Neutrophil (primary cell): ENCODE measurements around the gene P3H3.
A peak's percentile ranks its signal among the peaks of the same experiment; 100 is the strongest.

Experiments
- H3K27ac ChIP-seq: fragments of 200-600 bp; sonication (generic); 2 replicates; pipeline ENCODE4 v1.5.1; 2016; ENCODE audit warnings: mild to moderate bottlenecking, moderate library complexity
- H3K27me3 ChIP-seq: fragments of 200-600 bp; sonication (generic); 2 replicates; pipeline ENCODE4 v1.6.0; 2016; ENCODE audit warnings: mild to moderate bottlenecking
- H3K36me3 ChIP-seq: fragments of 200-600 bp; sonication (generic); 2 replicates; pipeline ENCODE4 v1.5.1; 2017
- H3K4me1 ChIP-seq, 2 experiments: fragments of 200-600 bp in 1 of 2; sonication (generic) in 1 of 2; 1 replicate in 1 of 2; 2 replicates in 1 of 2; pipeline versions ENCODE4 v1.5.1 to v1.6.1; 2013 to 2016; ENCODE audit warnings: low read depth in 1 of 2, low read length in 1 of 2, mild to moderate bottlenecking in 1 of 2, moderate library complexity in 1 of 2; ENCODE audit not compliant: control insufficient read depth in 1 of 2, insufficient read depth in 1 of 2
- H3K4me3 ChIP-seq, 2 experiments: fragments of 200-600 bp in 1 of 2; sonication (generic) in 1 of 2; 1 replicate in 1 of 2; 2 replicates in 1 of 2; pipeline ENCODE4 v1.5.1; 2013 to 2016; ENCODE audit warnings: low read depth in 1 of 2, low read length in 1 of 2, mild to moderate bottlenecking in 1 of 2, moderate library complexity in 1 of 2
- H3K9me3 ChIP-seq: fragments of 200-600 bp; sonication (generic); 2 replicates; pipeline ENCODE4 v1.5.1; 2016
- TF ChIP-seq, protein P1 (sequence below): fragments of 200-600 bp; sonication (generic); IDR thresholded peaks from 2 replicates; pipeline ENCODE4 v1.5.1; 2016; ENCODE audit warnings: antibody characterized with exemption

P3H3 gene

DNA sequence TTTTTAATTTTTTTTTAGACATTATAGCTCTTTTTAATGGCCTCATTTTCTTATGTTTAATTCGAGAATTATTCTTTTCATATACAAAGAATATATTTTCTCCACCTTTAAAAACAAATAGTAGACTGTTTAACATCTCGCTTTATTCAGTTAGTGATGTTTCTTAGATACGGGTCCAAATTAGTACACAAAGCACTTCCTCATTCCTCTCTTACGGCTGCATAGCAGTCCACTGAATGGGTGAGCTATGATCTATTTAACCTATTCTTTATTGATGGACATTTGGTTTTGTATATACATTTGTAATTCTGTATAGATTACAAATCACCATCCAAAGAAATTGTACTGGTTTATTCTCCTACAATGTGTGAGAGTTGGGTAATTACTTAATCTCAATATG, 14.8 kb upstream of the P3H3 start:
- H3K27ac ChIP-seq = no peak overlapping the region
- H3K4me3 ChIP-seq = no peak overlapping the region
- H3K4me1 ChIP-seq = peaks cover 12 to 13% of the 10 kb centered on the region in 2 experiments
- H3K36me3 ChIP-seq = no peaks in the 10 kb centered on the region
- no peaks in the 10 kb centered on the region for H3K9me3 ChIP-seq
- TF ChIP-seq, protein P1, sequence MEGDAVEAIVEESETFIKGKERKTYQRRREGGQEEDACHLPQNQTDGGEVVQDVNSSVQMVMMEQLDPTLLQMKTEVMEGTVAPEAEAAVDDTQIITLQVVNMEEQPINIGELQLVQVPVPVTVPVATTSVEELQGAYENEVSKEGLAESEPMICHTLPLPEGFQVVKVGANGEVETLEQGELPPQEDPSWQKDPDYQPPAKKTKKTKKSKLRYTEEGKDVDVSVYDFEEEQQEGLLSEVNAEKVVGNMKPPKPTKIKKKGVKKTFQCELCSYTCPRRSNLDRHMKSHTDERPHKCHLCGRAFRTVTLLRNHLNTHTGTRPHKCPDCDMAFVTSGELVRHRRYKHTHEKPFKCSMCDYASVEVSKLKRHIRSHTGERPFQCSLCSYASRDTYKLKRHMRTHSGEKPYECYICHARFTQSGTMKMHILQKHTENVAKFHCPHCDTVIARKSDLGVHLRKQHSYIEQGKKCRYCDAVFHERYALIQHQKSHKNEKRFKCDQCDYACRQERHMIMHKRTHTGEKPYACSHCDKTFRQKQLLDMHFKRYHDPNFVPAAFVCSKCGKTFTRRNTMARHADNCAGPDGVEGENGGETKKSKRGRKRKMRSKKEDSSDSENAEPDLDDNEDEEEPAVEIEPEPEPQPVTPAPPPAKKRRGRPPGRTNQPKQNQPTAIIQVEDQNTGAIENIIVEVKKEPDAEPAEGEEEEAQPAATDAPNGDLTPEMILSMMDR = no peak
- no peaks in the 10 kb centered on the region for H3K27me3 ChIP-seq

DNA sequence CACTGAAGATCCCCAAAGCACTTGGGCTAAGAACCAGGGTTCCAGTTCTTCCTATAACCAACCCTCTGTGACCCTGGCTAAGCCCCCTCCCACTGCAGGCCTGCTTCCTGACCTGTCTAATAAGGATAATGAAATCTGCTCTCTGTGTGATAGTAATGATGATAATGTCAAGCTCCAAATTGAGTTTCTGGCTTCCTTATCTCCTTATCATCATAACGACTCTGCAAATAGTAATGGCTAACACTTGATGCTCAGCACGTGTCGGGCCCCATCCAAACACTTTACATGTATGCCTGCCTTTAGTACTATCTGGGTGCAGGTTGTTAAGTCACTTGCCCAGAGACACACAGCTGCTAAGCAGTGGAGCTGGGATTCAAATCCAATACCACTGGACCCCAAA, 11.6 kb upstream of the P3H3 start:
- TF ChIP-seq, protein P1 = no peak
- peaks cover 6% of the 10 kb centered on the region for H3K27me3 ChIP-seq
- no peak overlapping the region for H3K4me3 ChIP-seq
- no peaks in the 10 kb centered on the region for H3K36me3 ChIP-seq
- peaks cover 18 to 21% of the 10 kb centered on the region in 2 experiments for H3K4me1 ChIP-seq
- H3K27ac ChIP-seq = peak overlapping the region; percentile 56
- H3K9me3 ChIP-seq = no peaks in the 10 kb centered on the region

DNA sequence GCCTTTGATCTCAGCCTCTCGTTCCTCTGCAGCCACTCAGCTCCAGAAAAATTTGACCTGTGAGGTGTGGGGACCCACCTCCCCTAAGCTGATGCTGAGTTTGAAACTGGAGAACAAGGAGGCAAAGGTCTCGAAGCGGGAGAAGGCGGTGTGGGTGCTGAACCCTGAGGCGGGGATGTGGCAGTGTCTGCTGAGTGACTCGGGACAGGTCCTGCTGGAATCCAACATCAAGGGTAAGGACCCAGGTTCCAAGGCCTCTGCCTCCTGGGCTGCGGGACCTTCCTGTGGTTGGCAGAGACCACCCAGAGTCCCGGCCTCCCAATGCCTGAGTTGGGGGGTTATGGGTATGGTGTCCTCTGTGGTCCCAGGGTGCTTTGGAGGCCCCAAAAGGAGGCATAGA, 11.1 kb upstream of the P3H3 start:
- peak overlapping the region; percentile 56 for H3K27ac ChIP-seq
- TF ChIP-seq, protein P1 = no peak
- H3K9me3 ChIP-seq = no peaks in the 10 kb centered on the region
- peaks cover 22 to 26% of the 10 kb centered on the region in 2 experiments for H3K4me1 ChIP-seq
- H3K36me3 ChIP-seq = no peaks in the 10 kb centered on the region
- no peak overlapping the region for H3K4me3 ChIP-seq
- H3K27me3 ChIP-seq = peaks cover 11% of the 10 kb centered on the region

DNA sequence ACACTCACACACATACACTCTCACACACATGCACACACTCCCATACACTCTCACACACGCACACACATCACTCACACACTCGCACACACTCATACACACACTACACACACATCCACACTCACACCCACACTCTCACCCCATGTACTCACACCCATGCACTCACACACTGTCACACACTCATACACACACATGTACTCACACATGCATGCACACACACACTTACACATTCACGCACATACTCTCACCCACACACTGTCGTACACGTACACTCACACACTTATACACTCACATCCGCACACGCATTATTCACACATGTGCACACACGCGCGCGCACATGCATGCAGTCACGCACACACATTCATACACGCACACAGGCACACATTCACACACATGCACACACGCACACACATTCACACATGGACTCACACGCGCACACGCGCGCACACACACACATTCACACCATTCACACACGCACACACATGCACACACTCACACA, 10.5 kb upstream of the P3H3 start:
- no peak overlapping the region for H3K27ac ChIP-seq
- TF ChIP-seq, protein P1 = no peak
- peaks cover 25 to 27% of the 10 kb centered on the region in 2 experiments for H3K4me1 ChIP-seq
- H3K36me3 ChIP-seq = no peaks in the 10 kb centered on the region
- H3K9me3 ChIP-seq = no peaks in the 10 kb centered on the region
- H3K4me3 ChIP-seq = no peak overlapping the region
- H3K27me3 ChIP-seq = peaks cover 17% of the 10 kb centered on the region

DNA sequence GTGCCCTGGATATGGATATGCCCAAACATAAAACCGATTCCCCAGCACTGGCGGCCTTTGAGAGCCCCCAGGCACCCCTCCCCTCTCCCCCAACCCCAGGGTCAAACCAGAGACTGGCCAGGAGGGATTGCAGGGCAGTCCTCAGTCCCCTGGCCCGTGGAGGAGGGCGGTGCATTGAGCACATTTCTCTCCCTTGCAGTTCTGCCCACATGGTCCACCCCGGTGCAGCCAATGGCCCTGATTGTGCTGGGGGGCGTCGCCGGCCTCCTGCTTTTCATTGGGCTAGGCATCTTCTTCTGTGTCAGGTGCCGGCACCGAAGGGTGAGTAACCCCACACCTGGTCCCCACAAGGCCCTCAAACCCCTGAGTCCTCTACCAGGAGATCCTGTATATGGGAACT, 10.0 kb upstream of the P3H3 start:
- Histone ChIP-seq H3K27me3 (peaks cover 22% of the 10 kb centered on the region), H3K27ac (no peak overlapping the region), H3K4me1 (peaks cover 25 to 27% of the 10 kb centered on the region in 2 experiments), H3K4me3 (no peak overlapping the region), H3K9me3 (no peaks in the 10 kb centered on the region), H3K36me3 (no peaks in the 10 kb centered on the region)
- TF ChIP-seq, protein P1 = no peak

DNA sequence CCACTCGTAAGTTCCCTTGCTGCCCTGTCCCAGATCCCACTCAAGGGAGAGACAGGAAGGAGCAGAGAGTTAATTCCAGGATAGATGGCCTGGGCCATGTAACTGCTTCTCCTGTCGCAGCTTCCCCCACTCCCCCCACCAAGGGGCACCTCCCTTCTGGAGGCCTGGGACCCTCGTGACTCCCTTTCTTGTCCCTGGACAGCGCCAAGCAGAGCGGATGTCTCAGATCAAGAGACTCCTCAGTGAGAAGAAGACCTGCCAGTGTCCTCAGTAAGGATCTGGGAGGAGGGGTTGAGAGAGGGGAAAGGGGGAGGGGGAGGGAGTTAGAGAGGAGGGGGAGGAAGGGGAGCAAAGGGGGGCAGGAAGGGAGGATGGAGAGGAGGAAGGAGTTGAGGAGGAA, 9.6 kb upstream of the P3H3 start:
- H3K4me1 ChIP-seq = peaks cover 25 to 27% of the 10 kb centered on the region in 2 experiments
- no peak overlapping the region for H3K27ac ChIP-seq
- no peak overlapping the region for H3K4me3 ChIP-seq
- no peaks in the 10 kb centered on the region for H3K9me3 ChIP-seq
- TF ChIP-seq, protein P1 = no peak
- H3K27me3 ChIP-seq = peaks cover 27% of the 10 kb centered on the region
- H3K36me3 ChIP-seq = no peaks in the 10 kb centered on the region
